GM10248 (cell line): ENCODE data around the gene ACP2.

Experiments
- CTCF ChIA-PET: fragments of 300-600 bp; sonication (Branson Sonifier 250); formaldehyde crosslinking; extraction: SDS; loops from one replicate; lab custom pipeline; 2021; ENCODE audit warnings: antibody characterized with exemption; lab: Yijun Ruan, JAX
- POLR2A ChIA-PET: fragments of 350-650 bp; sonication (Branson Sonifier 250); formaldehyde crosslinking; extraction: SDS; loops from one replicate; lab custom pipeline; 2020; ENCODE audit warnings: antibody characterized with exemption; lab: Yijun Ruan, JAX
- DNase-seq: peaks from one replicate; pipeline ENCODE4 v3.0.0; 2012; ENCODE audit errors: extremely low spot score
- CTCF ChIP-seq: IDR thresholded peaks from 2 replicates; pipeline ENCODE4 v1.5.1; 2012; ENCODE audit warnings: mild to moderate bottlenecking, low read depth; ENCODE audit errors: extremely low read depth, missing control alignments, control extremely low read depth

Gene ACP2

DNA sequence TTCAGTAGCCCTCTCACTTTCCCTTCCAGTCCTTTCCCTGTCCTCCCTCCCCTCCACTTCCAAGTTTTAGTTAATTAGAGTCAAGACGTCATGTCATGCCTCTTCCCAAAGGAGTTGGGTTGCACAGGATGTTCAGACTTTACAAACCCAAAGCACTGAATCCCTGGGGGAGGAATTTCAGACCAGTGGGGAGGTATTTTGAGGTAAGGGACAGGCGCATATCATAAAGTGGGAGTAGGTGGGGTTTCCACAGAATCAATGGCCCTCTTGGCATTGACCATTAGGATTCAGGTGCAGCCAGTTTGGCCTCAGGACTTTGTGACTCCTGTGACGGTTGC lies 733 bp upstream of the ACP2 start:
- no peak for DNase-seq
- no peak for TF ChIP-seq CTCF
- POLR2A ChIA-PET = interaction anchor here (1.2 to 1.8 kb wide), 4 partner anchors 10 to 35 kb away, joined by 4 to 7 read pairs (median 6); no protein-coding TSS in a partner anchor
- CTCF ChIA-PET = interaction anchor here (1.2 to 5.8 kb wide), 7 partner anchors 10 to 605 kb away, joined by 3 to 57 read pairs (median 12); partner anchors contain the start of genes ARFGAP2 and NR1H3

DNA sequence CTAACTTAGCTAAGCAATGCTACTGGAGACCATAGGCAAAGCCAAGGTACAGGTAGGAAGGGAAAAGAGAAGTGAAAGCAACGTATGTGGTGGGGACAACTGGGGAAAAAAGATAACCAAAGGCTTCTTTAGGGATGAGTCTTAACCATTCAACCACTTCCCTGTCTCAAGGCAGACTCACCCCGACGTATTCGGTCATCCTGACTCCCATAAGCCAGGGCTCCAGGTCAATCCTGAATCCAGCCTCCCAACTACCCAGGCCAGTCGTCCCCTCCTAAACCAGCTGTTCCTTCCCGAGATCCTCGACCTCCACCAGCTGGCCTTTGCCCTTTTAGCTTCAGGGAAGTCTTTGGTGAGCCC lies 330 bp downstream of the ACP2 start:
- no peak for TF ChIP-seq CTCF
- POLR2A ChIA-PET = interaction anchor here (0.6 to 1.8 kb wide), 7 partner anchors 9 to 167 kb away, joined by 3 to 7 read pairs (median 4); no protein-coding TSS in a partner anchor
- CTCF ChIA-PET = interaction anchor here (0.7 to 5.8 kb wide), 14 partner anchors 9 to 606 kb away, joined by 3 to 57 read pairs (median 4); partner anchors contain the start of genes ARFGAP2, DDB2 and NR1H3
- no peak for DNase-seq

DNA sequence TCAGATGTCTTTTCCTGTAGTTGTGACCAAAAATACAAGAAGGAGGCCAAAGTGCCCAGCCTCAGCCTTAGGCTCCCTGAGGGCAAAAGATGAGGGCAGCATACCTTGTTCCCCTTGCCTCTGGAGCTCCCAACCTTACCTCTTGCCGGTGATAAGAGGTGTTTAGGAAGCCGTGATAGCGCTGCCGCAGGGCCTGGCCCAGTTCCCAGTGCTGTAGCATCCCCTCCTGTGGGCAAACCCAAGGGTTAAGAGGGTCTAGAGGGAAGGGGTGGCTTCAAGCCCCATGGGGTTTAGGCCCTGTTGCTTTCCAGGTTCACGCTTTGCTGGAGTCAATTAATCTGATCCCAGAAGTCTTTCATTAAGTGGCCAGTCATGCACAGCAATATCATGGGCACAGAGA lies 1.1 kb downstream of the ACP2 start:
- CTCF ChIA-PET = interaction anchor here (0.6 to 5.8 kb wide), 7 partner anchors 12 to 164 kb away, joined by 3 to 57 read pairs (median 13); partner anchors contain the start of genes ARFGAP2, DDB2 and NR1H3

GRCh38 chr11:47245611-47246357 lies 2.8 kb downstream of the ACP2 start:
- no peak for TF ChIP-seq CTCF
- POLR2A ChIA-PET = interaction anchor here (0.6 to 1.8 kb wide), 2 partner anchors 16 to 513 kb away, joined by 3 to 7 read pairs; no protein-coding TSS in a partner anchor
- CTCF ChIA-PET = interaction anchor here (4.0 to 5.8 kb wide), 2 partner anchors 12 to 14 kb away, joined by 15 to 57 read pairs; partner anchors contain the start of gene NR1H3

More for the DNA sequence above, 1.1 kb downstream of the ACP2 start:
- TF ChIP-seq CTCF = no peak
- no peak for DNase-seq
- POLR2A ChIA-PET = interaction anchor here (1.7 kb wide), 1 partner anchor 8 kb away, joined by 6 read pairs; no protein-coding TSS in a partner anchor

GRCh38 chr11:47244448-47245350 lies 3.9 kb downstream of the ACP2 start:
- TF ChIP-seq CTCF = no peak
- CTCF ChIA-PET = interaction anchor here (0.7 to 4.6 kb wide), 5 partner anchors 9 to 130 kb away, joined by 3 to 32 read pairs (median 3); partner anchors contain the start of gene NR1H3
- no peak for DNase-seq
- POLR2A ChIA-PET = interaction anchor here (1.8 kb wide), 1 partner anchor 15 kb away, joined by 3 read pairs; no protein-coding TSS in a partner anchor

More at GRCh38 chr11:47245611-47246357, 2.8 kb downstream of the ACP2 start:
- DNase-seq = no peak
